ENCODE results near the gene FAM170B.

Gene FAM170B

GRCh38 chr10:49177391-49178355, 43.9 kb upstream of the FAM170B start:
- no peak for TF ChIP-seq CTCF (conservative IDR thresholded peaks at IDR 0.05; ENCODE audit: low read length)
- peak; percentile 86 for DNase-seq (ENCODE audit: low read depth)
- no peak overlapping the region for H3K4me3 ChIP-seq (ENCODE audit: low read length)

GRCh38 chr10:49176310-49177268, 42.8 kb upstream of the FAM170B start:
- H3K4me3 ChIP-seq (ENCODE audit: low read length): no peak overlapping the region
- no peak for DNase-seq (ENCODE audit: low read depth)
- TF ChIP-seq CTCF (conservative IDR thresholded peaks at IDR 0.05; ENCODE audit: low read length): no peak

GRCh38 chr10:49175587-49176309, 41.9 kb upstream of the FAM170B start:
- TF ChIP-seq CTCF (conservative IDR thresholded peaks at IDR 0.05; ENCODE audit: low read length): no peak
- H3K4me3 ChIP-seq (ENCODE audit: low read length): no peak overlapping the region
- DNase-seq (ENCODE audit: low read depth): no peak

- H3K4me3 ChIP-seq (ENCODE audit: low read length): no peak overlapping the region
- no peak for DNase-seq (ENCODE audit: low read depth)
- TF ChIP-seq CTCF (conservative IDR thresholded peaks at IDR 0.05; ENCODE audit: low read length): no peak
These were observed 41.2 kb upstream of the FAM170B start for GRCh38 chr10:49174926-49175500.

GRCh38 chr10:49174261-49174925, 40.6 kb upstream of the FAM170B start:
- no peak for TF ChIP-seq CTCF (conservative IDR thresholded peaks at IDR 0.05; ENCODE audit: low read length)
- H3K4me3 ChIP-seq (ENCODE audit: low read length): no peak overlapping the region
- no peak for DNase-seq (ENCODE audit: low read depth)

- H3K4me3 ChIP-seq (ENCODE audit: low read length): no peak overlapping the region
These were observed 40.0 kb upstream of the FAM170B start for GRCh38 chr10:49173853-49174252.

More at GRCh38 chr10:49173853-49174252, 40.0 kb upstream of the FAM170B start:
- DNase-seq (ENCODE audit: low read depth): no peak
- no peak for TF ChIP-seq CTCF (conservative IDR thresholded peaks at IDR 0.05; ENCODE audit: low read length)

Data from AG10803 (cell line).